Aorta (tissue), 5 donors: ENCODE results near the gene NTRK3. TPM values are rescaled to one million over a fixed set of nuclear protein-coding genes. Genes with fewer than 3 reads are reported as not detected.

ENCODE experiments used
- ATAC-seq: fragments of 200-7000 bp; cut with Tn5 transposase; one replicate; pipeline ENCODE4 v1.9.1; 2022; ENCODE audit warnings: moderate library complexity; ENCODE audit not compliant: low FRiP score
- DNase-seq, 2 donors: peaks; one replicate each; pipeline ENCODE4 v3.0.0-alpha.2; 2020
- H3K27ac ChIP-seq, 2 donors: one replicate each; pipeline ENCODE4 v1.5.1; 2013; ENCODE audit warnings: low read length in 2 of 2, mild to moderate bottlenecking in 2 of 2, moderate library complexity in 2 of 2, control low read depth in 1 of 2, inconsistent platforms in 1 of 2, low read depth in 1 of 2
- H3K27me3 ChIP-seq, 2 donors: one replicate each; pipeline ENCODE4 v1.6.1; 2013; ENCODE audit warnings: control low read depth in 1 of 2, low read length in 1 of 2, mild to moderate bottlenecking in 1 of 2, moderate library complexity in 1 of 2; ENCODE audit not compliant: insufficient read depth in 2 of 2, control insufficient read depth in 1 of 2
- H3K36me3 ChIP-seq, 2 donors: one replicate each; pipeline ENCODE4 v1.6.1; 2013; ENCODE audit warnings: control low read depth in 1 of 2, low read length in 1 of 2, mild to moderate bottlenecking in 1 of 2; ENCODE audit not compliant: insufficient read depth in 2 of 2, control insufficient read depth in 1 of 2
- H3K4me1 ChIP-seq, 2 donors: one replicate each; pipeline ENCODE4 v1.6.1; 2013; ENCODE audit warnings: low read length in 2 of 2, control low read depth in 1 of 2, mild to moderate bottlenecking in 1 of 2, moderate library complexity in 1 of 2; ENCODE audit not compliant: insufficient read depth in 2 of 2, control insufficient read depth in 1 of 2
- H3K4me3 ChIP-seq, 2 donors: one replicate each; pipeline ENCODE4 v1.5.1; 2013; ENCODE audit warnings: low read length in 2 of 2, control low read depth in 1 of 2, mild to moderate bottlenecking in 1 of 2
- H3K9me3 ChIP-seq: one replicate; pipeline ENCODE4 v1.6.1; 2013; ENCODE audit warnings: mild to moderate bottlenecking, low read length; ENCODE audit not compliant: control insufficient read depth
- WGBS, 2 donors: extraction: QIAGEN DNeasy Blood & Tissue Kit; methylation state at CpG; one replicate each; pipeline ENCODE4 v1.1.7; 2013; 5-methylcytosine and 5-hydroxymethylcytosine counted together
- intact Hi-C, 2 donors: fragments of 100-400 bp; cut with DNase I; formaldehyde crosslinking; loops; one replicate each; pipeline versions ENCODE4 v1.14.2 to v1.15.0; 2022
- polyA plus RNA-seq, 2 donors: library from polyadenylated mRNA; stranded (reverse); fragments of 200-250 nt; gene quantifications; one replicate each; pipeline ENCODE4 v1.2.3, GENCODE V29; 2013
- total RNA-seq, 2 donors: library from RNA; stranded (reverse); fragmentation: NEBNext Ultra II Directional; extraction: Animal tissue kit (Norgen Biotek cat#: 25700); gene quantifications; one replicate each; pipeline ENCODE4 v1.2.1, GENCODE V29; 2021
- donor health status: healthy with polysubstance abuse.
- donor health status: Bipolar disorder and iron deficiency.
- donor health status: DM: no; HTN: no; CAD: no.
- donor health status: DM: no; HTN: no; CAD: no.
- donor health status: DM: yes; HTN: yes; CAD: no.

NTRK3 gene
- total and polyA plus RNA-seq, 4 donors = 8.9 to 84.0 (median 79.6) TPM

DNA sequence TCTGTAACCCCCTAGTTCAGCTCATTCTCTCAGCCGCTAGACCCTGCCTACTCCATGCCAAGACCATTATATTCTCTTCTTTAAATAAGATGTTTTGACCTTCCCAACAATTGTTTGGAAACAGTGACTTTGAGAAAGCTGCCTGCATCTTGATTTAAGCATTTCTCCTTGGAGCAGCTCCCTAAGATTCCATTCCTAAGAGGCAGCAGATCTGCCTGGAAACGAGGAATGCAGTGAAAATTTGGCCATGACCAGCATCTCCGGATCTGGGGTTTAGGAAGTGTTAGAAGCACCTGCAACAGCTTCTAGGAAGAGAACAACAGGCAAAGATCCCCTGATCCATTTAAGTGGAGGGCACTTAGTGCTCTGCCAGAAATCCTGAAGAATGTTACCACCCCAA lies 235.7 kb downstream of the NTRK3 start:
- Histone ChIP-seq H3K27me3 (no peaks in the 10 kb centered on the region), H3K27ac (no peak overlapping the region), H3K9me3 (no peaks in the 10 kb centered on the region), H3K36me3 (no peaks in the 10 kb centered on the region), H3K4me3 (no peak overlapping the region), H3K4me1 (peaks cover 0 to 3% of the 10 kb centered on the region in 2 donors)
- 13 to 16% methylated on average over 3 of the region's 3 CpGs for WGBS, 2 donors
- no peak for ATAC-seq
- intact Hi-C loops = loop anchor here in 1 of 2 donors (5.0 kb wide), 1 partner anchor 226 kb away; no protein-coding TSS in a partner anchor
- no peak for DNase-seq

DNA sequence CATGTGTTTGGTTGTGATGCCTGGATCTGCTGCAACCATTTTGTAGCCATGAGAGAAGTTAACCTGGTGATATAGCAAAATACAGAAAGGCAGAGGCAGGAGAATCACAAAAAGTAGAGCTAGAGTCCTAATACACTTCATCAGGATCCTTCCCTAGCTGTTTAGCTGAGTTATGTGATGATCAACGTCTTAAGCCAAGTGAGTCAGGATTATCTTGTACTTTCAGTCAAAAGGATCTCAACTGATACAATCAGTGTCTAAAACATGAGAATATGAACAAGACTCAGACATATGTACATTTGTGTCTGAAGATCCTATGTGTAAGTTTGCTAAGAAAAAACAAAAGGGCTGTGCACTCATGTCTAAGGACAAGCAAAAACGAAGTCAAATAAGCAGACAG lies 236.9 kb downstream of the NTRK3 start:
- WGBS, 2 donors = 90 to 92% methylated on average over 2 of the region's 2 CpGs
- intact Hi-C loops = loop anchor here (5.0 kb wide), 2 partner anchors 43 to 228 kb away; no protein-coding TSS in a partner anchor
- no peak for ATAC-seq

DNA sequence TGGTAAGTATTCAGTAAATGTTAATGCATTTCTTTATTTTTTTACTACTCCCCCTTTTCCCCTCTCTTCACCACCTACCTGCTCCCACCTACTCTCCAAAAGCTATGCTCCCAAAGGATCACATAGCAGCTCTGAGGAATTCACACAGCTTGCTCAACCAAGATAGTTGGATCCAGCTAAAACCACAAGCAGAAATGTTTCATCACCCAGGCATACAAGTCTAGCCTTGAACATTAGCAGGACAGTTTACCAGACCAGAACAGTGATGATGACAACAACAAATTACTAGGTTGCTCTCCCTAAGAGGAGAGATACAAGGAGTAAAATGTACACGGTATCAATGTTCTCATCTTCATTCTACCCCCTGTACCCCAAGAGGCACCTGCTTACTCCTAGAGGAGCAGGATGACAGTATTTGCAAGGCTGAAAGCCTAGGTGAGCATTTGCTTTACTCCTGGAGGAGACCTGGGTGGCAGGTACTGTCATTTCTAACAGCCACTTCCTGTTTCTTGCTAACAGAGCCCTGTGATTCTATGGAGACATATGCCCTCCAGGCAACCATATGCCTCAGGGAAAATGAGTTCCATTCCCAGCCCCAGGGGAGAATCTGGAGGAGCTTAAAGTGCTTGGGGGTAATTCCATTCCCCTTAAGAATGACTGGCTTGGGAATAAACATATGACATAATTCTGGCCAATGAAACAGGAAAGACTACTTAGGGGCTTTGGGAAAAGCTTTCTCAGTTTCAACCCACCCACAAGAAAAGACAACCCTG lies 237.5 kb downstream of the NTRK3 start:
- Histone ChIP-seq H3K4me3 (no peak overlapping the region), H3K27ac (no peak overlapping the region), H3K27me3 (no peaks in the 10 kb centered on the region), H3K4me1 (peaks cover 3% of the 10 kb centered on the region in 2 donors), H3K36me3 (no peaks in the 10 kb centered on the region), H3K9me3 (no peaks in the 10 kb centered on the region)
- ATAC-seq (no peak), DNase-seq (no peak)
- intact Hi-C loops = loop anchor here in 1 of 2 donors (5.0 kb wide), 1 partner anchor 43 kb away; no protein-coding TSS in a partner anchor
- 79 to 86% methylated on average over 1 of the region's 1 CpG for WGBS, 2 donors

More for the DNA sequence above, 236.9 kb downstream of the NTRK3 start:
- H3K4me1 ChIP-seq = peaks cover under 1 to 3% of the 10 kb centered on the region in 2 donors
- no peak overlapping the region for H3K4me3 ChIP-seq
- H3K36me3 ChIP-seq = no peaks in the 10 kb centered on the region
- H3K9me3 ChIP-seq = no peaks in the 10 kb centered on the region
- no peaks in the 10 kb centered on the region for H3K27me3 ChIP-seq
- H3K27ac ChIP-seq = no peak overlapping the region
- no peak for DNase-seq

DNA sequence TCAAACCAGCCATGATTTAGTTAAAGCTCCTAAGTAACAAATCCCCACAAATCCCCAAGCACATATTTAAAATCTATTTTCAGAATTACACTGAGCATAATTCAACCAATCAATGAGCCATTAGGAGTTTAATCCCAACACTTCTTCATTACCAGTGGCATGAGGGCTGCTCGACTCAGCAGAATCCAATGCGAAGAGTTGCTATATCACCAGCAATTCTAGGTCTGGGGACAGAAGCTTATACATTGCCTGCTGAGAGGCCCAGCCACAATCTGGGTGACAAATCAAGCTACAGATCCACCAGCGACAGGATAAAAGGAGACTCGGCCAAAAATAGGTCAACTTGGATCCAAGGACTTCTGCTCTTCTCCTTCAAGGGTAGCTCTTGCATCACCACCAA lies 238.8 kb downstream of the NTRK3 start:
- 95 to 98% methylated on average over 4 of the region's 4 CpGs for WGBS, 2 donors
- DNase-seq (no peak), ATAC-seq (no peak)
- peaks cover 3% of the 10 kb centered on the region in 2 donors for H3K4me1 ChIP-seq
- intact Hi-C loops = loop anchor here in 1 of 2 donors (5.0 kb wide), 1 partner anchor 45 kb away; no protein-coding TSS in a partner anchor
- H3K27me3 ChIP-seq = no peaks in the 10 kb centered on the region
- no peak overlapping the region for H3K4me3 ChIP-seq
- H3K9me3 ChIP-seq = no peaks in the 10 kb centered on the region
- no peaks in the 10 kb centered on the region for H3K36me3 ChIP-seq
- H3K27ac ChIP-seq = no peak overlapping the region

DNA sequence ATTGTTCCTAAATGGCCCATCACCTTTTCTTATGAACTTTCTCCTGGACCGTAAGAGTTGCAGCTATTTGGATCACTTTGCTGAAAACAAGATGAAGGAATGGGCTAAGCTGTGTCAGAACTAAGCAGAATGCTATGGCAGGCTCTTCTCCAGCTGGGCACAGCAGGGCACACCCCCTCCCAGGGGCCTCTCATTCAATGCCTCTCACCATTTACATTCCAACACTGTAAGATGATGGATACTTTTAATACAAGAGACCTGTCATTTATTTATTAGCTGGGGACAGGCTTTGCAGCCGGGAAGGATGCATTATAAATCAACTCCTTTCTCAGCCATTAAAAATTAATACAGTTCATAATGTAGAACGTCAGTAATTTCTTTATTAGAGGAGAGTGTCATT lies 240.1 kb downstream of the NTRK3 start:
- intact Hi-C loops = loop anchor here in 1 of 2 donors (5.0 kb wide), 1 partner anchor 46 kb away; no protein-coding TSS in a partner anchor
- 67 to 76% methylated on average over 3 of the region's 3 CpGs for WGBS, 2 donors
- H3K36me3 ChIP-seq = no peaks in the 10 kb centered on the region
- no peak overlapping the region for H3K4me3 ChIP-seq
- no peak overlapping the region for H3K27ac ChIP-seq
- H3K27me3 ChIP-seq = no peaks in the 10 kb centered on the region
- ATAC-seq (no peak), DNase-seq (no peak)
- H3K9me3 ChIP-seq = no peaks in the 10 kb centered on the region
- H3K4me1 ChIP-seq = peaks cover 3 to 6% of the 10 kb centered on the region in 2 donors

DNA sequence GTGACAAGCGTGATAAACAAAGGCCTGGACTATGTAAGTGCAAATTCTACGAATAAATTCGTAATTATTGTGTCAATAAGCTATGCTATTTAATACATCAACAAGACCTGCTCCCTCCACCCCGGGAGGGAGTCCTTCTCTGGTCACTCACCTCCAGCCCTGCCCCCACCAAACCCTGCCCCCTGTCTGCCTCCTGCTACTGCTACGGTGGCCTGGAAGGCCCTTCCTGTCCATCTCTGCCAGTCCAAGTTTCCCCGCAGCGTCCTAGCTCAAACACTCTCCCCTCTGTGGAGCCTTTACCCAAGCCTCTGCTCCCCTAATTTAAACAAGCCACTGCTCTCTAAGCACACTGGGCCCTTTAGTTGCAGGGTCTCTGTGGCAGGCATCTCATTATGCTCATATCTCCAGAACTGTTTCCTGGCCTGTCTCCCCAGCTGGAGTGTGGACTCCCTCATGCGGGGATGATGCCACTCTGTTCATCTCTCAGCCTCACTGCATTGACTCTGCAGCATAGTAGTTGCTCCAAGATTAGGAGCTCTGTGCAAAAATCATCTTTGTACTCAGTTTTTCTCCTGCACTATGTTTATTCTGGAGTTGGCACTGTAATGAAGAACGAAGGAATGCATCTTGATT lies 241.2 kb downstream of the NTRK3 start:
- Histone ChIP-seq H3K9me3 (no peaks in the 10 kb centered on the region), H3K36me3 (no peaks in the 10 kb centered on the region), H3K27ac (peak overlapping the region in 1 of 2 donors; percentile 54), H3K4me3 (no peak overlapping the region), H3K27me3 (no peaks in the 10 kb centered on the region), H3K4me1 (peaks cover 3 to 4% of the 10 kb centered on the region in 2 donors)
- ATAC-seq (peak; percentile 57), DNase-seq (no peak)
- WGBS, 2 donors = 17 to 30% methylated on average over 9 of the region's 9 CpGs
- intact Hi-C loops = loop anchor here in 1 of 2 donors (5.0 kb wide), 1 partner anchor 47 kb away; no protein-coding TSS in a partner anchor

DNA sequence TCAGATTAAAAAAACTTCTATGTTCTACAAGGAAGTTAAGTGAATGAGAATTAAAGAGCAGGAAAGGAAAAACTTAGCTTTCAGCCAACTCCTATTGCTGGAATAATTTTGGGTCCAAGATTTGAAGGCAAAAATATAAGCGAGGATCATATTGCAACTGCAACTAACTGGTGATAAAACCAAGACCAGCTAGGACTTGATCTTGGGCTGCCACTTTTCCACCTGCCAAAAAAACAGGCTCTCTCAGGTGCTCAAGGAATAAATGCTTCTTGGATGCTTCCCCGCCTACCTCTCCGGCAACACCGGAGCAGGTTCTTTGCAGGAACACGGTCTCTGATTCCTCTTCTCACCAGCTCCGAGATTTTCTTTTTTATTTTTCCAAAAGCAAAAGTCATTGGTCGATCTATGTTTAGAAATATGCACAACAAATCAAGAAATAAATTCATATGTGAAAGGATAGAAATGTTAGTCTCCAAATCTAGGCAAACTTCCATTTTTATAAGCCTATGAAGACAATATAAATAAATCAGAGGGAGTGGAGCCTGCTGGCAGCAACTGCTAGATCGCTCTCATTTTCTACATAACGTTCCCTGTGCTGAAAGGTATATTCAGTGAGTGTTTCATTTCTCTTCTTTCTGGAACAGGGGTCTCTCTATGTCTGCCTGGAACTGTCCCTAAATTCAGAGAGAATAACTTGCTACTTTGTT lies 241.9 kb downstream of the NTRK3 start:
- ATAC-seq (no peak), DNase-seq (no peak)
- peaks cover 0 to 2% of the 10 kb centered on the region in 2 donors for H3K36me3 ChIP-seq
- intact Hi-C loops = loop anchor here in 1 of 2 donors (5.0 kb wide), 1 partner anchor 48 kb away; no protein-coding TSS in a partner anchor
- no peaks in the 10 kb centered on the region for H3K27me3 ChIP-seq
- 25 to 33% methylated on average over 9 of the region's 9 CpGs for WGBS, 2 donors
- H3K9me3 ChIP-seq = no peaks in the 10 kb centered on the region
- no peak overlapping the region for H3K4me3 ChIP-seq
- H3K4me1 ChIP-seq = peaks cover 3 to 4% of the 10 kb centered on the region in 2 donors
- peak overlapping the region in 1 of 2 donors; percentile 25 for H3K27ac ChIP-seq

DNA sequence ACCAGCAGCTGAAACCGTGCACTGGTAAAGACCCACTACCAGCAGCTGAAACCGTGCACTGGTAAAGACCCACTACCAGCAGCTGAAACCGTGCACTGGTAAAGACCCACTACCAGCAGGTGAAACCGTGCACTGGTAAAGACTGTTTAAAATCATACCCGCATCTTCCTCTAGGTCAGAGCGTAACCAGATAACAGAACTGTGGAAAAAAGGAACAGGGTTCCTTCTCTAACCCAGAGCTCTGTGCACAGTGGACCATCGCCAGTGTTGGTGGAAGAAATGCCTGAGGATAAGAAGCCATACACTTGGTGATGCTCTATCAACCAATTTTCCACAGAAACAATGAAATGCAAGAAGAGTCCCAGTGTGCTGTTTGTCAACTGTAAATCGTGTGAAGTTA lies 243.4 kb downstream of the NTRK3 start:
- Histone ChIP-seq H3K27me3 (no peaks in the 10 kb centered on the region), H3K4me3 (no peak overlapping the region), H3K36me3 (peaks cover 0 to 2% of the 10 kb centered on the region in 2 donors), H3K27ac (no peak overlapping the region), H3K4me1 (peaks cover 3 to 4% of the 10 kb centered on the region in 2 donors), H3K9me3 (no peaks in the 10 kb centered on the region)
- intact Hi-C loops = no loop called here
- no peak for ATAC-seq
- DNase-seq = no peak
- 95 to 98% methylated on average over 7 of the region's 8 CpGs for WGBS, 2 donors
